Measurements from ENCODE around the gene PLXNA2.

Gene PLXNA2

GRCh38 chr1:208101661-208102431 is 142.3 kb downstream of the PLXNA2 start:
- H3K4me3 ChIP-seq (ENCODE audit: low read depth, low read length): no peak overlapping the region

- H3K4me3 ChIP-seq (ENCODE audit: low read depth, low read length): no peak overlapping the region
Measured at GRCh38 chr1:208100906-208101305, 143.3 kb downstream of the PLXNA2 start.

GRCh38 chr1:208100106-208100505 is 144.1 kb downstream of the PLXNA2 start:
- no peak overlapping the region for H3K4me3 ChIP-seq (ENCODE audit: low read depth, low read length)

- H3K4me3 ChIP-seq (ENCODE audit: low read depth, low read length): no peak overlapping the region
Measured at GRCh38 chr1:208098773-208099172, 145.4 kb downstream of the PLXNA2 start.

GRCh38 chr1:208093754-208094719 is 150.1 kb downstream of the PLXNA2 start:
- H3K4me3 ChIP-seq (ENCODE audit: low read depth, low read length): no peak overlapping the region

GRCh38 chr1:208093046-208093445 is 151.1 kb downstream of the PLXNA2 start:
- H3K4me3 ChIP-seq (ENCODE audit: low read depth, low read length): no peak overlapping the region

- no peak overlapping the region for H3K4me3 ChIP-seq (ENCODE audit: low read depth, low read length)
Measured at GRCh38 chr1:208090388-208091301, 153.5 kb downstream of the PLXNA2 start.

- no peak overlapping the region for H3K4me3 ChIP-seq (ENCODE audit: low read depth, low read length)
Measured at GRCh38 chr1:208089761-208090370, 154.3 kb downstream of the PLXNA2 start.

- H3K4me3 ChIP-seq (ENCODE audit: low read depth, low read length): no peak overlapping the region
Measured at GRCh38 chr1:208089149-208089548, 155.0 kb downstream of the PLXNA2 start.

- no peak overlapping the region for H3K4me3 ChIP-seq (ENCODE audit: low read depth, low read length)
Measured at GRCh38 chr1:208088319-208088718, 155.9 kb downstream of the PLXNA2 start.

GRCh38 chr1:208085655-208086515 is 158.3 kb downstream of the PLXNA2 start:
- H3K4me3 ChIP-seq (ENCODE audit: low read depth, low read length): no peak overlapping the region

- H3K4me3 ChIP-seq (ENCODE audit: low read depth, low read length): no peak overlapping the region
Measured at GRCh38 chr1:208084764-208085163, 159.4 kb downstream of the PLXNA2 start.

GRCh38 chr1:208084220-208084619 is 160.0 kb downstream of the PLXNA2 start:
- H3K4me3 ChIP-seq (ENCODE audit: low read depth, low read length): no peak overlapping the region

- no peak overlapping the region for H3K4me3 ChIP-seq (ENCODE audit: low read depth, low read length)
Measured at GRCh38 chr1:208083715-208084085, 160.5 kb downstream of the PLXNA2 start.

GRCh38 chr1:208083016-208083714 is 161.0 kb downstream of the PLXNA2 start:
- H3K4me3 ChIP-seq (ENCODE audit: low read depth, low read length): no peak overlapping the region

GRCh38 chr1:208081972-208082371 is 162.2 kb downstream of the PLXNA2 start:
- H3K4me3 ChIP-seq (ENCODE audit: low read depth, low read length): no peak overlapping the region

- H3K4me3 ChIP-seq (ENCODE audit: low read depth, low read length): no peak overlapping the region
Measured at GRCh38 chr1:208080396-208081286, 163.5 kb downstream of the PLXNA2 start.

- H3K4me3 ChIP-seq (ENCODE audit: low read depth, low read length): no peak overlapping the region
Measured at GRCh38 chr1:208079161-208079560, 165.0 kb downstream of the PLXNA2 start.

All from iPS-11a (cell line).